Smooth muscle cell (in vitro differentiated cells): ENCODE data around the gene PDS5A. TPM values are rescaled to one million over a fixed set of nuclear protein-coding genes. Genes with fewer than 3 reads are reported as not detected.
A peak's percentile ranks its signal among the peaks of the same experiment; 100 is the strongest.
"Not testable (repeated sequence)": the region's sequence is repeated elsewhere in the genome, so short reads cannot be mapped to it uniquely, and the experiment has no call there.

Experiments used
- DNase-seq: peaks from one replicate; lab custom pipeline; 2025; ENCODE audit not compliant: unreplicated experiment; lab: John Stamatoyannopoulos, UW
- H2AFZ ChIP-seq: fragments of 200-600 bp; sonication (generic); 2 replicates; pipeline ENCODE4 v1.6.0; 2016; ENCODE audit warnings: antibody characterized with exemption, low read depth, mild to moderate bottlenecking
- H3F3A ChIP-seq: fragments of 200-600 bp; sonication (generic); 2 replicates; pipeline ENCODE4 v1.6.0; 2017; ENCODE audit warnings: antibody characterized with exemption, low read depth
- H3K27ac ChIP-seq: fragments of 200-600 bp; sonication (generic); 2 replicates; pipeline ENCODE4 v1.5.1; 2016; ENCODE audit warnings: low read depth, mild to moderate bottlenecking
- H3K27me3 ChIP-seq: fragments of 200-600 bp; sonication (generic); 2 replicates; pipeline ENCODE4 v1.6.1; 2016; ENCODE audit warnings: low read depth, mild to moderate bottlenecking
- H3K36me3 ChIP-seq: fragments of 200-600 bp; sonication (generic); 2 replicates; pipeline ENCODE4 v1.5.1; 2016; ENCODE audit warnings: low read depth
- H3K4me1 ChIP-seq: fragments of 200-600 bp; sonication (generic); 2 replicates; pipeline ENCODE4 v1.5.1; 2016; ENCODE audit warnings: low read depth
- H3K4me2 ChIP-seq: fragments of 200-600 bp; sonication (generic); 2 replicates; pipeline ENCODE4 v1.6.0; 2016; ENCODE audit warnings: mild to moderate bottlenecking
- H3K4me3 ChIP-seq: fragments of 200-600 bp; sonication (generic); 2 replicates; pipeline ENCODE4 v1.5.1; 2016; ENCODE audit warnings: mild to moderate bottlenecking
- H3K79me2 ChIP-seq: fragments of 200-600 bp; sonication (generic); 2 replicates; pipeline ENCODE4 v1.6.0; 2016; ENCODE audit warnings: low read depth, mild to moderate bottlenecking
- H3K9ac ChIP-seq: fragments of 200-600 bp; sonication (generic); 2 replicates; pipeline ENCODE4 v1.6.0; 2016; ENCODE audit warnings: low read depth
- H3K9me3 ChIP-seq: fragments of 200-600 bp; sonication (generic); replicated peaks from 2 replicates; pipeline ENCODE4 v1.5.1; 2016; ENCODE audit warnings: low read depth
- H4K20me1 ChIP-seq: fragments of 200-600 bp; sonication (generic); 2 replicates; pipeline ENCODE4 v1.6.0; 2016; ENCODE audit warnings: low read depth
- CTCF ChIP-seq: fragments of 200-600 bp; sonication (generic); IDR thresholded peaks from 2 replicates; pipeline ENCODE4 v1.5.1; 2017; ENCODE audit warnings: borderline replicate concordance, mild to moderate bottlenecking, antibody characterized with exemption; ENCODE audit not compliant: insufficient read depth, poor library complexity, severe bottlenecking
- WGBS: methylation state at CpG from one replicate; pipeline ENCODE4 v1.1.7; 2016; ENCODE audit warnings: low lambda C conversion rate; 5-methylcytosine and 5-hydroxymethylcytosine counted together
- polyA plus RNA-seq: library from polyadenylated mRNA; unstranded; fragments of >200 nt; fragmentation: Nextera tagmentation; extraction: Ambion mirVana; gene quantifications from 2 replicates; pipeline ENCODE4 v1.2.1, GENCODE V29; 2016
- total RNA-seq: library from RNA; depleted of rRNA; stranded (reverse); fragments of >200 nt; gene quantifications from 2 replicates; pipeline ENCODE4 v1.2.3, GENCODE V29; 2014

The PDS5A gene, protein sequence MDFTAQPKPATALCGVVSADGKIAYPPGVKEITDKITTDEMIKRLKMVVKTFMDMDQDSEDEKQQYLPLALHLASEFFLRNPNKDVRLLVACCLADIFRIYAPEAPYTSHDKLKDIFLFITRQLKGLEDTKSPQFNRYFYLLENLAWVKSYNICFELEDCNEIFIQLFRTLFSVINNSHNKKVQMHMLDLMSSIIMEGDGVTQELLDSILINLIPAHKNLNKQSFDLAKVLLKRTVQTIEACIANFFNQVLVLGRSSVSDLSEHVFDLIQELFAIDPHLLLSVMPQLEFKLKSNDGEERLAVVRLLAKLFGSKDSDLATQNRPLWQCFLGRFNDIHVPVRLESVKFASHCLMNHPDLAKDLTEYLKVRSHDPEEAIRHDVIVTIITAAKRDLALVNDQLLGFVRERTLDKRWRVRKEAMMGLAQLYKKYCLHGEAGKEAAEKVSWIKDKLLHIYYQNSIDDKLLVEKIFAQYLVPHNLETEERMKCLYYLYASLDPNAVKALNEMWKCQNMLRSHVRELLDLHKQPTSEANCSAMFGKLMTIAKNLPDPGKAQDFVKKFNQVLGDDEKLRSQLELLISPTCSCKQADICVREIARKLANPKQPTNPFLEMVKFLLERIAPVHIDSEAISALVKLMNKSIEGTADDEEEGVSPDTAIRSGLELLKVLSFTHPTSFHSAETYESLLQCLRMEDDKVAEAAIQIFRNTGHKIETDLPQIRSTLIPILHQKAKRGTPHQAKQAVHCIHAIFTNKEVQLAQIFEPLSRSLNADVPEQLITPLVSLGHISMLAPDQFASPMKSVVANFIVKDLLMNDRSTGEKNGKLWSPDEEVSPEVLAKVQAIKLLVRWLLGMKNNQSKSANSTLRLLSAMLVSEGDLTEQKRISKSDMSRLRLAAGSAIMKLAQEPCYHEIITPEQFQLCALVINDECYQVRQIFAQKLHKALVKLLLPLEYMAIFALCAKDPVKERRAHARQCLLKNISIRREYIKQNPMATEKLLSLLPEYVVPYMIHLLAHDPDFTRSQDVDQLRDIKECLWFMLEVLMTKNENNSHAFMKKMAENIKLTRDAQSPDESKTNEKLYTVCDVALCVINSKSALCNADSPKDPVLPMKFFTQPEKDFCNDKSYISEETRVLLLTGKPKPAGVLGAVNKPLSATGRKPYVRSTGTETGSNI (N-terminal part only)
- total RNA-seq (57.5 and 61.3 TPM in 2 replicates), polyA plus RNA-seq (18.3 and 19.4 TPM in 2 replicates)

DNA sequence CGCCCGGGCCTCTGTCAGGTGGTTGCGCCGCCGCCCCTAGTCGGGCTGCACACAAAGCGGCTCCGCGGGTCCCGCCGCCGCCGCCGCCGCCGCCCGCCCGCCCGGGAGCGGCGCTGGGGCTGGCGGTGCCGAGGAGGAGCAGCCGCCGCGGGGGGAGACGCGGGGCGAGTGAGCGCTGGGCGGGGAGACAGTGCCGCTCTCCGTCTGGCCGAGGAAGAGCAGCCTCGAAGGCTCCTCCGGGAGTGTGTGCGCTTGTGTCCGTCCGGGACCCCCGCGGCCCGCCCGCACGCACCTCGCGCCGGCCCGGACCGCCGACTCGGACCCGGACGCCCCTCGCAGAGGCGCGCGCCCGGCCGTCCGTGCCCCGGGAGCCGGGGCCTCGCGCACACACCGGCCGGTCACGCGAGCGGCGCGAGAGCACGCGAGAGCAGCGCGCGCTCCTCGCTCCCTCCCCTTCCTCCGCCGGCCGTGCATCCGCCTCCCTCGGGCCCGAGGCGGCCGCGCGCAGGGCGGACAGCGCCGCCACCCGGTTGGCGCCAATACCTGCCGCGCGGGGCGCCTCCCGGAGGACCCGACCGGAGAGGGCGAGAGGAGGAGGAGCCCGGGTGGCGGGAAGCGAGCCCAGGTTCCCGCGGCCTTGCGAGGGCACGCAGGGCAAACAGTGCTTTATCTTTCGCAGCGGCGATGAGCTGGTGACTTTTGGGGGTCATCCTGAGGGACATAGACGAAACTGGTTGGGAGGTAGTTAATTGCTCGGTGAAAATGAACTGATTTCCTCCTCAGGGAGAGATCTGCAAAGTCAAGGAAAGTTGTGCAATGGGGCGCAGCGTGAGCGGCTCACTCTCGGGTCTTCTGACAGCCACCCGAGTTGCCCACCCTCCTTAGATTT lies at the start of gene PDS5A:
Gene PDS5A, minus strand, starts transcription at position 423 of the 889 bp plus-strand sequence. CDS start 1,334 bp downstream, outside the sequence.
- Histone ChIP-seq H3K36me3 (no peaks in the 10 kb centered on the region), H3F3A (peaks cover 4% of the 10 kb centered on the region), H4K20me1 (peaks cover 33% of the 10 kb centered on the region), H3K27me3 (no peaks in the 10 kb centered on the region), H3K4me3 (peak within 1 kb of the TSS; percentile 97), H3K9me3 (no peaks in the 10 kb centered on the region), H3K4me1 (peaks cover 17% of the 10 kb centered on the region), H3K79me2 (peaks cover 42% of the 10 kb centered on the region), H3K9ac (peak within 1 kb of the TSS; percentile 97), H3K27ac (peak within 1 kb of the TSS; percentile 93), H3K4me2 (peak within 1 kb of the TSS; percentile 86), H2AFZ (peak within 1 kb of the TSS; percentile 98)
- 2% methylated on average over 74 of the region's 117 CpGs for WGBS
- peak; percentile 68 for DNase-seq
- peak; percentile 85 for TF ChIP-seq CTCF

DNA sequence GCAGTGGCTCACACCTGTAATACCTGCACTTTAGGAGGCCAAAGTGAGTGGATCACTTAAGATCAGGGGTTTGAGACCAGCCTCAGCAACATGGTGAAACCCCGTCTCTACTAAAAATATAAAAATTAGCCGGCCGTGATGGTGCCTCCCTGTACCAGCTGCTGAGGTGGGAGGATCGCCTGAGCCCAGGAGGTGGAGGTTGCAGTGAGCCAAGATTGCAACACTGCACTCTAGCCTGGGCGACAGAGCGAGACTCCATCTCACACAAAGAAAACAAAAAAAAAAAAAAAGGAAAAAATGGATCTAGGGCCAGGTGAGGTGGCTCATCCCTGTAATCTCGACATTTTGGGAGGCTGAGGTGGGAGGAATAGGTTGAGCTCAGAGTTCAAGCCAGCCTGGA lies 46.3 kb upstream of the PDS5A start:
- H3F3A ChIP-seq, H2AFZ ChIP-seq, H3K27me3 ChIP-seq, H3K4me1 ChIP-seq, H3K27ac ChIP-seq, H3K9ac ChIP-seq, H3K4me3 ChIP-seq, DNase-seq, H3K4me2 ChIP-seq, H4K20me1 ChIP-seq, H3K79me2 ChIP-seq, H3K9me3 ChIP-seq, H3K36me3 ChIP-seq: not testable (repeated sequence)
- WGBS: 85% methylated on average over 4 of the region's 7 CpGs

DNA sequence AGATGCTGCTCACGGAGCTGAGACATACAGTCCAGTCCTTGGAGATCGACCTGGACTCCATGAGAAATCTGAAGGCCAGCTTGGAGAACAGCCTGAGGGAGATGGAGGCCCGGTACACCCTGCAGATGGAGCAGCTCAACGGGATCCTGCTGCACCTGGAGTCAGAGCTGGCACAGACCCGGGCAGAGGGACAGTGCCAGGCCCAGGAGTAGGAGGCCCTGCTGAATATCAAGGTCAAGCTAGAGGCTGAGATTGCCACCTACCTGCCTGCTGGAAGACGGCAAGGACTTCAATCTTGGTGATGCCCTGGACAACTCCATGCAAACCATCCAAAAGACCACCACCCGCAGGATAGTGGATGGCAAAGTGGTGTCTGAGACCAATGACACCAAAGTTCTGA lies 43.4 kb upstream of the PDS5A start:
- H4K20me1 ChIP-seq, H3K9me3 ChIP-seq, H3K36me3 ChIP-seq, H3K4me3 ChIP-seq, H3K27ac ChIP-seq, H3F3A ChIP-seq, H3K27me3 ChIP-seq, H3K4me1 ChIP-seq, H3K4me2 ChIP-seq, H3K9ac ChIP-seq, H3K79me2 ChIP-seq, DNase-seq, H2AFZ ChIP-seq: not testable (repeated sequence)
- 94% methylated on average over 7 of the region's 7 CpGs for WGBS

GRCh38 chr4:40020221-40020620 lies 42.5 kb upstream of the PDS5A start:
- no peaks in the 10 kb centered on the region for H4K20me1 ChIP-seq
- no peak overlapping the region for H3K9ac ChIP-seq
- H3K79me2 ChIP-seq: no peaks in the 10 kb centered on the region
- no peaks in the 10 kb centered on the region for H3F3A ChIP-seq
- no peak for DNase-seq
- H3K27ac ChIP-seq: no peak overlapping the region
- H3K9me3 ChIP-seq: no peaks in the 10 kb centered on the region
- no peaks in the 10 kb centered on the region for H3K36me3 ChIP-seq
- H2AFZ ChIP-seq: no peak overlapping the region
- no peak overlapping the region for H3K4me3 ChIP-seq
- whole genome bisulfite sequencing: 96% methylated on average over 15 of the region's 15 CpGs
- H3K27me3 ChIP-seq: no peaks in the 10 kb centered on the region
- no peak overlapping the region for H3K4me2 ChIP-seq
- no peak for TF ChIP-seq CTCF
- no peaks in the 10 kb centered on the region for H3K4me1 ChIP-seq
